MCF 10A (cell line): Measurements from ENCODE around the gene TEAD1. TPM values are rescaled to one million over a fixed set of nuclear protein-coding genes. Genes with fewer than 3 reads are reported as not detected.

Experiments used
- BruUV-seq: library from RNA; stranded (reverse); fragments of 400-500 nt; replicated peaks from 2 replicates; lab custom pipeline; 2021; lab: Mats Ljungman, UMichigan
- CTCF ChIA-PET: fragments of 300-600 bp; sonication (Branson Sonifier 250); formaldehyde crosslinking; extraction: SDS; loops from one replicate; lab custom pipeline; 2021; ENCODE audit warnings: antibody characterized with exemption, inconsistent platforms; lab: Yijun Ruan, JAX
- POLR2A ChIA-PET: fragments of 300-600, 350-650 bp; sonication (Branson Sonifier 250); formaldehyde crosslinking; extraction: SDS; loops from one replicate; lab custom pipeline; 2020; ENCODE audit warnings: antibody characterized with exemption, inconsistent platforms; lab: Yijun Ruan, JAX
- DNase-seq: peaks from one replicate; pipeline ENCODE4 v3.0.0-alpha.2; 2018; ENCODE audit not compliant: unreplicated experiment
- H3K27ac Mint-ChIP-seq: one replicate; pipeline ENCODE4 v1.8.0; 2022; ENCODE audit warnings: mild to moderate bottlenecking, low read depth, mixed read lengths; ENCODE audit not compliant: unreplicated experiment
- H3K27me3 Mint-ChIP-seq: one replicate; pipeline ENCODE4 v1.8.0; 2022; ENCODE audit warnings: mixed read lengths; ENCODE audit not compliant: insufficient read depth, unreplicated experiment
- H3K36me3 Mint-ChIP-seq: one replicate; pipeline ENCODE4 v1.8.0; 2022; ENCODE audit warnings: mild to moderate bottlenecking, moderate library complexity, mixed read lengths; ENCODE audit not compliant: insufficient read depth, unreplicated experiment
- H3K4me1 Mint-ChIP-seq: one replicate; pipeline ENCODE4 v1.8.0; 2022; ENCODE audit warnings: mixed read lengths; ENCODE audit not compliant: insufficient read depth, unreplicated experiment
- H3K4me3 Mint-ChIP-seq: one replicate; pipeline ENCODE4 v1.8.0; 2022; ENCODE audit warnings: mild to moderate bottlenecking, moderate library complexity, mixed read lengths; ENCODE audit not compliant: unreplicated experiment
- H3K9me3 Mint-ChIP-seq: one replicate; pipeline ENCODE4 v1.8.0; 2022; ENCODE audit warnings: mixed read lengths; ENCODE audit not compliant: unreplicated experiment
- intact Hi-C: fragments of 100-400 bp; cut with micrococcal nuclease; formaldehyde crosslinking; loops from 2 replicates; pipeline ENCODE4 v1.14.1; 2022
- total RNA-seq: library from RNA; stranded (reverse); gene quantifications from 2 replicates; pipeline ENCODE4 v1.2.3, GENCODE V29; 2022
- TF ChIP-seq, protein P1 (sequence below): fragments of 200-600 bp; IDR thresholded peaks from one replicate; pipeline ENCODE4 v1.8.0; 2022; ENCODE audit warnings: antibody characterized with exemption, mild to moderate bottlenecking; ENCODE audit not compliant: unreplicated experiment

Gene TEAD1
- total RNA-seq, 1 experiment from 2014 or later = 123 TPM

DNA sequence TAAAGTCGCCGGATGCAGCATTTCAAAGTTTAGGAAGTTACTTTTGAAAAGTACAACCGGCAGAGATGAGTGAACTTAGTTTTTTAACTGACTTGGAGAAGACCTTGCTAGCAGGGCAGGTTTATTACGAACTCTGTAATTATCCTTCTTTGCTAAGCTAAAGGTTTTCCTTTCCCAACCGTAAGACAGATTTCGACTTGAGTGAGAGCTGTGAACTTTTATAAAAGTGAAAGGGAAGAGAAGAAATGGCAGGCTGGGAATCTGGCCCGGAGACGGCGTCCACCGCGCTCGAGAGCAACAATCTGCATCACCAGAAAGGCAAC, 659 bp upstream of the TEAD1 start:
- ChIA-PET CTCF (interaction anchor here (0.7 to 1.3 kb wide), 3 partner anchors 19 to 343 kb away, joined by 3 to 5 read pairs (median 4); no protein-coding TSS in a partner anchor), POLR2A (interaction anchor here (0.5 to 1.7 kb wide), 20 partner anchors 13 to 342 kb away, joined by 3 to 10 read pairs (median 4); partner anchors contain the start of gene PARVA)
- intact Hi-C loops = loop anchor here (1.0 to 5.0 kb wide), 2 partner anchors 131 to 261 kb away; no protein-coding TSS in a partner anchor
- DNase-seq = no peak
- Mint-ChIP-seq H3K9me3 (no peaks in the 10 kb centered on the region), H3K27ac (peak overlapping the region; percentile 61), H3K36me3 (peaks cover 10% of the 10 kb centered on the region), H3K27me3 (no peaks in the 10 kb centered on the region), H3K4me1 (peaks cover 23% of the 10 kb centered on the region), H3K4me3 (peak overlapping the region; percentile 73)
- TF ChIP-seq, protein P1, sequence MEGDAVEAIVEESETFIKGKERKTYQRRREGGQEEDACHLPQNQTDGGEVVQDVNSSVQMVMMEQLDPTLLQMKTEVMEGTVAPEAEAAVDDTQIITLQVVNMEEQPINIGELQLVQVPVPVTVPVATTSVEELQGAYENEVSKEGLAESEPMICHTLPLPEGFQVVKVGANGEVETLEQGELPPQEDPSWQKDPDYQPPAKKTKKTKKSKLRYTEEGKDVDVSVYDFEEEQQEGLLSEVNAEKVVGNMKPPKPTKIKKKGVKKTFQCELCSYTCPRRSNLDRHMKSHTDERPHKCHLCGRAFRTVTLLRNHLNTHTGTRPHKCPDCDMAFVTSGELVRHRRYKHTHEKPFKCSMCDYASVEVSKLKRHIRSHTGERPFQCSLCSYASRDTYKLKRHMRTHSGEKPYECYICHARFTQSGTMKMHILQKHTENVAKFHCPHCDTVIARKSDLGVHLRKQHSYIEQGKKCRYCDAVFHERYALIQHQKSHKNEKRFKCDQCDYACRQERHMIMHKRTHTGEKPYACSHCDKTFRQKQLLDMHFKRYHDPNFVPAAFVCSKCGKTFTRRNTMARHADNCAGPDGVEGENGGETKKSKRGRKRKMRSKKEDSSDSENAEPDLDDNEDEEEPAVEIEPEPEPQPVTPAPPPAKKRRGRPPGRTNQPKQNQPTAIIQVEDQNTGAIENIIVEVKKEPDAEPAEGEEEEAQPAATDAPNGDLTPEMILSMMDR = no peak
- BruUV-seq = TSS peak; percentile 74

DNA sequence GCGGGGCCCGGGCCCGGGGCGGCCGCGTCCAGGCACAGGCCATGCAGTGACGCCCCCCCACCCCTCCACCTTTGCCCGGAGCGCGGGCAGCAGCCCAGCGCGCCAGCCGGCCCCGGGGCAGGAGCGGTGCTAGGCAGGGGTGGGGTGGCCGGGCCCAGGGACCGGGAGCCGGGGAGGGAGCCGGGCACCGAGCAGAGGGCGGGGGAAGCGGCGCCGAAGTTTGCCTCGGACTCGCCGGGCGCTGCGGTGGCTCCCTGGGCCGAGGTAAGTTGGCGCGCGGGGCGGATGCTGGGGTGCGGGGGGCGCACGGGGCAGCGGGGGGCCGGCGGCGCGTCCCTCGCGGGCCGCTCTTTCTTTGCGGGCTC, 332 bp downstream of the TEAD1 start:
- TF ChIP-seq, protein P1 = no peak
- H3K4me3 Mint-ChIP-seq = peak overlapping the region; percentile 73
- POLR2A ChIA-PET = interaction anchor here (0.8 to 1.7 kb wide), 11 partner anchors 18 to 343 kb away, joined by 3 to 10 read pairs (median 6); partner anchors contain the start of gene PARVA
- no peak for DNase-seq
- H3K27ac Mint-ChIP-seq = no peak overlapping the region
- no peaks in the 10 kb centered on the region for H3K27me3 Mint-ChIP-seq
- peaks cover 20% of the 10 kb centered on the region for H3K36me3 Mint-ChIP-seq
- no peaks in the 10 kb centered on the region for H3K9me3 Mint-ChIP-seq
- no TSS peak for BruUV-seq
- CTCF ChIA-PET = interaction anchor here (0.9 kb wide), 1 partner anchor 18 kb away, joined by 5 read pairs; no protein-coding TSS in a partner anchor
- intact Hi-C loops = loop anchor here (1.0 to 5.0 kb wide), 3 partner anchors 132 to 344 kb away; no protein-coding TSS in a partner anchor
- H3K4me1 Mint-ChIP-seq = peaks cover 25% of the 10 kb centered on the region

DNA sequence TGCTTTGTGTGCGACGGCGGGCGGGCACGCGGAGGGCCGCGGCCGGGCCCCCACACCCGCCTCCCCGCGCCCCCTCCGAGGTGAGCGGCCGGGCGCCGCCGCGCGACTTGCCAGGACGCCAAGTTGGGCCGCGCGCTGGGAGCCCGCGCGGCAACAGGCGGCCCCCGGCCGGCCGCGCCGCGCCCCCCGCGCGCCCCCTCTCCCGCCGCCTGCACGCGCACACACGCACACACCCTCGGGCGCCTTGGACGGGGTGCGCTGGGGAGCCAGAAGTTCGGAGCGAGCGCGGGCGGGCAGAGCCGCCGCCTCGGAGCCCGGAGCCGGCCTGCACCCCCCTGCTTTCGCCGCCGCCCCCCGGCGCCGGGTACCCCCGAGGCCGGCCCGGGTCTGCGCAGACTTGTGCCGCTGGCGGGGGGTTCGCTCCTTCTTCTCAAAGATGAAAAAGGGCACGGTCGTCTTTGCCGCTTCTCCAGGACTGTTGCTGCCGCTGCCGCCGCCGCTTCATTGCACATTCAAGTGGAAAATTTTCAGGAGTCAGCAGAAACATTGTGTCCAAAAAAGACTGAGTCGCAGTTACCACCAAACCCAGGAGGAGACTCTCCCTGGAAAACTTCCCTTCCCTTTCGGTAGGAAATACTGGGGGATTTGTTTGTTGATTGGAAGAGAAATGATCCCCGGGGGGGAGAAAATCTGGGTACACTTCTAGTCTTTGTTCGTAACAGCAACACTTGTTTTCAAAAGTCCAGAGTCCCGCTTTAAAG, 895 bp downstream of the TEAD1 start:
- Mint-ChIP-seq H3K36me3 (peaks cover 21% of the 10 kb centered on the region), H3K4me1 (peaks cover 22% of the 10 kb centered on the region), H3K27ac (peak overlapping the region; percentile 92), H3K27me3 (no peaks in the 10 kb centered on the region), H3K9me3 (no peaks in the 10 kb centered on the region), H3K4me3 (peak overlapping the region; percentile 90)
- ChIA-PET POLR2A (interaction anchor here (1.4 kb wide), 1 partner anchor 153 kb away, joined by 4 read pairs; no protein-coding TSS in a partner anchor), CTCF (no interaction called here)
- TF ChIP-seq, protein P1 = no peak
- peak; percentile 49 for DNase-seq
- intact Hi-C loops = loop anchor here (1.0 to 5.0 kb wide), 5 partner anchors 47 to 344 kb away; no protein-coding TSS in a partner anchor
- no TSS peak for BruUV-seq
